OCI-LY7 (cell line): Measurements from ENCODE around the gene GEMIN7. TPM values are rescaled to one million over a fixed set of nuclear protein-coding genes. Genes with fewer than 3 reads are reported as not detected.
A peak's percentile ranks its signal among the peaks of the same experiment; 100 is the strongest.

Source experiments
- Bru-seq: library from RNA; stranded (reverse); fragments of 400-500 nt; gene quantifications from one replicate; lab custom pipeline; 2021; lab: Mats Ljungman, UMichigan
- BruChase-seq, 2 experiments: library from RNA; stranded (reverse); fragments of 400-500 nt; gene quantifications; one replicate each; lab custom pipeline; 2021; lab: Mats Ljungman, UMichigan
- BruUV-seq: library from RNA; stranded (reverse); fragments of 400-500 nt; replicated peaks from 2 replicates; lab custom pipeline; 2021; lab: Mats Ljungman, UMichigan
- CTCF ChIA-PET: fragments of 300-600 bp; sonication (Branson Sonifier 250); formaldehyde crosslinking; loops from one replicate; lab custom pipeline; 2022; ENCODE audit warnings: antibody characterized with exemption; ENCODE audit not compliant: unreplicated experiment; lab: Charles Lee
- POLR2A ChIA-PET: fragments of 300-600 bp; sonication (Branson Sonifier 250); formaldehyde crosslinking; loops from one replicate; lab custom pipeline; 2022; ENCODE audit warnings: antibody characterized with exemption; lab: Charles Lee
- DNase-seq: peaks from one replicate; pipeline ENCODE4 v3.0.0-alpha.2; 2015; ENCODE audit warnings: low spot score
- H2AFZ ChIP-seq: fragments of 200-600 bp; sonication (generic), shearing (Covaris generic); 2 replicates; pipeline ENCODE4 v1.6.1; 2014; ENCODE audit warnings: mild to moderate bottlenecking, antibody characterized with exemption, low read length, moderate library complexity
- H3K27ac ChIP-seq: fragments of 200-600 bp; sonication (generic); 2 replicates; pipeline ENCODE4 v1.5.1; 2014; ENCODE audit warnings: mixed run types, low read depth, mild to moderate bottlenecking, moderate library complexity, low read length, inconsistent platforms; ENCODE audit not compliant: poor library complexity, severe bottlenecking
- H3K36me3 ChIP-seq: fragments of 200-600 bp; sonication (generic); 2 replicates; pipeline ENCODE4 v1.6.1; 2014; ENCODE audit warnings: mild to moderate bottlenecking, antibody characterized with exemption, low read length, moderate library complexity, mixed read lengths; ENCODE audit not compliant: insufficient read depth
- H3K4me1 ChIP-seq: fragments of 200-600 bp; sonication (generic); 2 replicates; pipeline ENCODE4 v1.5.1; 2014; ENCODE audit warnings: mild to moderate bottlenecking, low read length; ENCODE audit not compliant: insufficient read depth, poor library complexity, severe bottlenecking
- H3K4me2 ChIP-seq: fragments of 200-600 bp; sonication (generic); 2 replicates; pipeline ENCODE4 v1.6.1; 2014; ENCODE audit warnings: mild to moderate bottlenecking, low read length
- H3K4me3 ChIP-seq: fragments of 200-600 bp; sonication (generic); 2 replicates; pipeline ENCODE4 v1.5.1; 2014; ENCODE audit warnings: mild to moderate bottlenecking, low read depth, low read length; ENCODE audit not compliant: poor library complexity, severe bottlenecking
- H3K79me2 ChIP-seq: fragments of 200-600 bp; sonication (generic); 2 replicates; pipeline ENCODE4 v1.6.1; 2016; ENCODE audit warnings: low read depth, mild to moderate bottlenecking, low read length, moderate library complexity, mixed read lengths; ENCODE audit not compliant: insufficient read depth
- H3K9me2 ChIP-seq: fragments of 200-600 bp; sonication (generic); 2 replicates; pipeline ENCODE4 v1.6.1; 2016; ENCODE audit warnings: mild to moderate bottlenecking, low read length, mixed read lengths; ENCODE audit not compliant: insufficient read depth
- H3K9me3 ChIP-seq: fragments of 200-600 bp; sonication (generic); 2 replicates; pipeline ENCODE4 v1.6.1; 2014; ENCODE audit warnings: mild to moderate bottlenecking, mixed run types, low read length, mixed read lengths
- H4K20me1 ChIP-seq: fragments of 200-600 bp; sonication (generic); 2 replicates; pipeline ENCODE4 v1.6.1; 2014; ENCODE audit warnings: mild to moderate bottlenecking, antibody characterized with exemption, low read length, moderate library complexity, mixed read lengths; ENCODE audit not compliant: insufficient read depth
- EZH2phosphoT487 ChIP-seq: fragments of 200-600 bp; sonication (generic); IDR thresholded peaks from 2 replicates; pipeline ENCODE4 v1.6.1; 2018; ENCODE audit warnings: low read depth, borderline replicate concordance, mild to moderate bottlenecking, mixed run types, antibody characterized with exemption, low read length, moderate library complexity, mixed read lengths
- intact Hi-C: fragments of 100-400 bp; cut with micrococcal nuclease; formaldehyde crosslinking; loops from one replicate; pipeline ENCODE4 v1.10.0; 2022; ENCODE audit not compliant: unreplicated experiment
- long read RNA-seq: library from polyadenylated mRNA; stranded (forward); transcript quantifications from one replicate; pipeline ENCODE4 v2.0.0, GENCODE V29; 2022
- total RNA-seq, 2 experiments: library from RNA; depleted of rRNA in 1 of 2; stranded (reverse); fragments of >200 nt in 1 of 2; shearing (Covaris generic) in 1 of 2; gene quantifications; 2 replicates each; pipeline ENCODE4 v1.2.3, GENCODE V29; 2014 to 2022
- TF ChIP-seq, protein P1 (sequence below): fragments of 200-600 bp; sonication (generic); conservative IDR thresholded peaks from 2 replicates; pipeline ENCODE4 v1.5.1; 2014; ENCODE audit warnings: mild to moderate bottlenecking, antibody characterized with exemption, low read length, moderate library complexity, mixed read lengths

The GEMIN7 gene, protein sequence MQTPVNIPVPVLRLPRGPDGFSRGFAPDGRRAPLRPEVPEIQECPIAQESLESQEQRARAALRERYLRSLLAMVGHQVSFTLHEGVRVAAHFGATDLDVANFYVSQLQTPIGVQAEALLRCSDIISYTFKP
- total RNA-seq (2014; rRNA removed; shearing (Covaris generic)) (45.2 and 60.0 TPM in 2 replicates), total RNA-seq (2022) (38.8 and 46.3 TPM in 2 replicates), Bru-seq, nascent RNA (percentile 71 among the genes with signal in this experiment), BruChase-seq, experiment 1, labeled RNA remaining after a 6-hour chase (percentile 83 among the genes with signal in this experiment), BruChase-seq, experiment 2, labeled RNA remaining after a 2-hour chase (percentile 79 among the genes with signal in this experiment)
- long read RNA-seq, transcript GEMIN7-201 (3 exons, 1,657 nt) = minor isoform, 9 of 46 reads
- long read RNA-seq, transcript GEMIN7-202 (2 exons, 716 nt) = major isoform, 13 of 46 reads
- long read RNA-seq, partial matches to known transcripts = 7 of 46 reads
- long read RNA-seq, other reads (novel, unspliced or antisense) = 13 of 46 reads

DNA sequence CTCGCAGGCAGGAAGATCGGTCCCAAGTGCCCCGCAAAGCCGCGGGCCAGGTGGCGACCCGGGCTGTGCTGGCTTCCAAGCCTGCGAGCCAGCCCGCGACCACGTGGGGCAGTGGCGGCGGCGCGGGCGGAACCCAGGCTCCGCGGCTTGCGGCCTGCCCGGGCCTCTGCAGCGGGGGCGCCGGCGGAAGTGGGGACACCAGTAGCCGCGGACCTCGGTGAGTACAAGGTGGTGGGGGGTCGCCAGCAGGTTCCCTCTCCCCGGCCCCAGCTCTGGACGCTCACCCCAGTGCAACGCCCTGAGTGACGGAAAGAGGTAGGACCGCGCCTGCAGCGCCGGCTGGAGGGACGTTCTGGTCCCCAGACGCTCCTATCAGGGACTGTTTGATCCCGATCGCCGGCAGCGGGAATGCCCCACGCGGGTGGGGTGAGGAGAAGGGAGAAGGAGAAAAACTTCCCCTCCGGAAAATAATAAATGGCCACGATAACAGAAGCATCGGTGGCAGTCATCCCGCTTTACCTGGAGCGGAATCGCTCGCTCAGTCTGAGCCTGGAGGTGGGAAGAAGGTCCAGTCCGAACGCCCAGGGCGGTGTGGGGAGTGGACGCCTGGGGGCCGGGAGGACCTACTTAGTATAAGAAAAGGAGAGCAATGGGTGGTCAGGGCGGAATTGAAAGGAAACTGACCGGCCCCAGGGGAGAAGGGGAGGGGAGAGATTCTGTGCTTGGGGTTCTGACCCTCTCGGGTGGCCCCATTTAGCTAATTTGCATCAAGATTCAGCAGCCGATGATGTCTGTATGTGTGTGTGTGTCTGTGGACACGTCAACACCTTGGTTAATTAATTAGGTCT, at the start of gene GEMIN7:
GEMIN7 (plus strand) TSS at position 198 of the 848 bp plus-strand sequence. CDS start 10,855 bp downstream, outside the sequence.
- TF ChIP-seq, protein P1, sequence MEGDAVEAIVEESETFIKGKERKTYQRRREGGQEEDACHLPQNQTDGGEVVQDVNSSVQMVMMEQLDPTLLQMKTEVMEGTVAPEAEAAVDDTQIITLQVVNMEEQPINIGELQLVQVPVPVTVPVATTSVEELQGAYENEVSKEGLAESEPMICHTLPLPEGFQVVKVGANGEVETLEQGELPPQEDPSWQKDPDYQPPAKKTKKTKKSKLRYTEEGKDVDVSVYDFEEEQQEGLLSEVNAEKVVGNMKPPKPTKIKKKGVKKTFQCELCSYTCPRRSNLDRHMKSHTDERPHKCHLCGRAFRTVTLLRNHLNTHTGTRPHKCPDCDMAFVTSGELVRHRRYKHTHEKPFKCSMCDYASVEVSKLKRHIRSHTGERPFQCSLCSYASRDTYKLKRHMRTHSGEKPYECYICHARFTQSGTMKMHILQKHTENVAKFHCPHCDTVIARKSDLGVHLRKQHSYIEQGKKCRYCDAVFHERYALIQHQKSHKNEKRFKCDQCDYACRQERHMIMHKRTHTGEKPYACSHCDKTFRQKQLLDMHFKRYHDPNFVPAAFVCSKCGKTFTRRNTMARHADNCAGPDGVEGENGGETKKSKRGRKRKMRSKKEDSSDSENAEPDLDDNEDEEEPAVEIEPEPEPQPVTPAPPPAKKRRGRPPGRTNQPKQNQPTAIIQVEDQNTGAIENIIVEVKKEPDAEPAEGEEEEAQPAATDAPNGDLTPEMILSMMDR = no peak
- TF ChIP-seq EZH2phosphoT487 = no peak
- POLR2A ChIA-PET = interaction anchor here (0.7 kb wide), 1 partner anchor 12 kb away, joined by 4 read pairs; no protein-coding TSS in a partner anchor
- intact Hi-C loops = loop anchor here (1.0 to 5.0 kb wide), 3 partner anchors 82 to 327 kb away; partner anchors contain the start of genes BLOC1S3 and TRAPPC6A
- CTCF ChIA-PET = no interaction called here
- peak within 1 kb of the TSS; percentile 97 for H3K4me3 ChIP-seq
- peaks cover 43% of the 10 kb centered on the region for H3K4me1 ChIP-seq
- peak within 1 kb of the TSS; percentile 70 for H2AFZ ChIP-seq
- peak within 1 kb of the TSS; percentile 99 for H3K4me2 ChIP-seq
- no peaks in the 10 kb centered on the region for H3K9me2 ChIP-seq
- H3K36me3 ChIP-seq = peaks cover 41% of the 10 kb centered on the region
- peaks cover 12% of the 10 kb centered on the region; the same call in 1 of the 2 replicates for H4K20me1 ChIP-seq
- H3K27ac ChIP-seq = peak within 1 kb of the TSS; percentile 88
- peaks cover 64% of the 10 kb centered on the region for H3K79me2 ChIP-seq
- no peaks in the 10 kb centered on the region for H3K9me3 ChIP-seq
- BruUV-seq = TSS peak; percentile 69
- peak; percentile 90 for DNase-seq

DNA sequence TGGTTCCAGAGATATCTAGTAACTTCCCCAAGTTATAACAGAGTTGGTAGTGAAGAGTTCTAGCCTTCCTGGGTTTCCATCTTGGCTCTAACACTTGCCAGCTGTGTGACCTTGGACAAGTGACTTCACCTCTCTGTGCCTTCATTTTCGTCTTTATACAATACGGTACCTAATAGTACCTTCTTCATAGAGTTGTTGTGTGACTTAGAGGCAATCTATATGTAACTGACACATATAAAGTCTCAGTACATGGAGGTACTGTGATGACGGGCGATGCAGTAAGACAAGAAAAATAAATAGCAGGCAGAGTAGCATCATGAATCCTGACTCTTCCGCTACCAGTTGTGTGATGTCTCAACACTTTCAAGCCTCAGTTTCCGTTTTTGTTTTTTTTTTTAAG, 48.2 kb upstream of the GEMIN7 start:
- H3K4me1 ChIP-seq = no peaks in the 10 kb centered on the region
- H3K4me2 ChIP-seq = no peak overlapping the region
- H3K36me3 ChIP-seq = peaks cover 84% of the 10 kb centered on the region
- ChIA-PET POLR2A (no interaction called here), CTCF (no interaction called here)
- H4K20me1 ChIP-seq = no peaks in the 10 kb centered on the region
- no peaks in the 10 kb centered on the region for H3K9me3 ChIP-seq
- TF ChIP-seq, protein P1 = no peak
- no peak for TF ChIP-seq EZH2phosphoT487
- no peak overlapping the region for H3K27ac ChIP-seq
- DNase-seq = no peak
- intact Hi-C loops = no loop called here
- H3K79me2 ChIP-seq = no peaks in the 10 kb centered on the region
- no peak overlapping the region for H3K4me3 ChIP-seq
- no peak overlapping the region for H2AFZ ChIP-seq
- H3K9me2 ChIP-seq = no peaks in the 10 kb centered on the region
- BruUV-seq = no TSS peak
